Pulmonary artery endothelial cell (primary cell): Measurements from ENCODE around the gene LRRC10. TPM values are rescaled to one million over a fixed set of nuclear protein-coding genes. Genes with fewer than 3 reads are reported as not detected.

Experiments
- DNase-seq: peaks from one replicate; pipeline ENCODE4 v3.0.0-alpha.2; 2011; ENCODE audit warnings: low read depth, low spot score
- total RNA-seq: library from RNA; depleted of rRNA; stranded (reverse); fragments of >200 nt; gene quantifications from 2 replicates; pipeline ENCODE4 v1.2.3, GENCODE V29; 2014

The LRRC10 gene
- total RNA-seq, 1 donor from 2014 or later: not detected

DNA sequence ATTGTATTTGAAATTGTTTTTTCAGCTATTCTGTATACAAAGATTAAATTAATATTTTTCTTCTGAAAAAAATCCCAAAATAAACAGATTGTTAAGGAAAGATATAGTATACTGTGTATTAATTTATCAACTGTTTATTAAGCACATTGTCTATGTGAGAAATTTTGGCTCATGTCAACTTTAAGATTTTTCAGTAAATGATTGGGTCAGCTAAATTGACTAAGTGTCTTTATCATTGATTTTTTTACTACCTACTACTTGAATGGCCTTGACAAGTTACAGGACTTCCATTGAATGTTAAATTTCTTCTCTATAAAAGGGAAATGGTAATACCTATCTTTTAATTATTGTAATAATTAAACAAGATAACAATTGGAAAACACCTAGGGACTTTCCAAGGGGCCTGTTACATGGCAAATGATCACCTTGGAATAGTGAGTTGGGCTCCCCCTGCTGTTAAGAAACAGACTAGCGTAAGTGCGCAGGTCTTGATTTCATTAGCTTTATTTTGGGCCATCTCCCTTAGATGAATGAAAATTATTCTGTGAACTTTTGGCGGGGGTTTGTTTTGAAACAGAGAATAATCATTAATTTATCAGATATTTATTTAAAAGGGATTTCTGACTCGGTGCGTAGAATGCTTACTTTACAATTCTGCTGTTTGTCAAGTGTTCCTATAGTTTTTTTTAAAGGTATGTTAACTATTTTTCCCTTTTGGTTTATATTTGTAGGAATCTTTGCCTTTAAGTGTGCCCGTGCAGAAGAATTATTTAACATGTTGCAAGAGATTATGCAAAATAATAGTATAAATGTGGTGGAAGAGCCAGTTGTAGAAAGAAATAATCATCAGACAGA lies 39.9 kb downstream of the LRRC10 start:
- DNase-seq: peak; percentile 35

- DNase-seq: no peak
These were observed 40.6 kb downstream of the LRRC10 start for GRCh38 chr12:69570000-69570516.

GRCh38 chr12:69569236-69569635 lies 41.5 kb downstream of the LRRC10 start:
- DNase-seq: no peak

GRCh38 chr12:69566603-69567002 lies 44.1 kb downstream of the LRRC10 start:
- DNase-seq: no peak

DNA sequence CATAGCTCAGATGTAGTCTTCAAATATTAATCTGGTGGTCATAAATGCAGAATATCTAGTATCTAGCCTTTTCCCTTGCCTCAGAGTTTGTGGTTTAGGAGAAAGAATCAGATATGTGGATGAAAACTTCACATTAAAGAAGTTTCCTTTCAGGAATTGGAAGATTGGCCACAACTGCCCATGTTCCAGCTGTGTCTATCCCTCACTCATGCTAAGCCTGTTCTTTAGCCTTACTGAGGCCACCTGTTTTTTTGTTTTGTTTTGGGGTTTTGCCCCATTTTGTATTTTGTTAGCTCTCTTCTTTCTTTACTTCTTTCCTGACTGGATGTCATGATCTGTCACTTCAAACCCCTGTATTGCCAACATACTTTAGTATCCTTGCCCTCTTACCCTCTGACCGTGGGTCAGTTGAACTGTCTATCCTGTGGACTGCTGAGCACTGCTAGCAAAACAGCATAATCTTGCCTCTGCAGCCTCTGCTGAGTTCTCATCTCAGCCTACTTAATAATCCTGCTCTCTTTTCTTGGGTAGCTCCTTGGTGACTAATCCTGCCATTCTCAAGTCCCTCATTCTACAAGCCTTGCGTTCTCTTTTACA lies 47.4 kb downstream of the LRRC10 start:
- no peak for DNase-seq

Other genes starting within 250 kb of the LRRC10 start
- gene FRS2, start 140.5 kb downstream of the LRRC10 start, total RNA-seq: 17.9 and 19.6 TPM in 2 replicates
- 298 and 500 TPM in 2 replicates for gene CCT2, start 25.4 kb downstream of the LRRC10 start, total RNA-seq
- gene BEST3, start 88.4 kb upstream of the LRRC10 start, total RNA-seq: 0.04 and 0.07 TPM in 2 replicates
- gene RAB3IP, start 128.0 kb upstream of the LRRC10 start, total RNA-seq: 19.7 and 38.8 TPM in 2 replicates
- under 0.01 and 0.18 TPM in 2 replicates for gene MYRFL, start 214.3 kb upstream of the LRRC10 start, total RNA-seq